ENCODE results near the gene STC2.

The STC2 gene

DNA sequence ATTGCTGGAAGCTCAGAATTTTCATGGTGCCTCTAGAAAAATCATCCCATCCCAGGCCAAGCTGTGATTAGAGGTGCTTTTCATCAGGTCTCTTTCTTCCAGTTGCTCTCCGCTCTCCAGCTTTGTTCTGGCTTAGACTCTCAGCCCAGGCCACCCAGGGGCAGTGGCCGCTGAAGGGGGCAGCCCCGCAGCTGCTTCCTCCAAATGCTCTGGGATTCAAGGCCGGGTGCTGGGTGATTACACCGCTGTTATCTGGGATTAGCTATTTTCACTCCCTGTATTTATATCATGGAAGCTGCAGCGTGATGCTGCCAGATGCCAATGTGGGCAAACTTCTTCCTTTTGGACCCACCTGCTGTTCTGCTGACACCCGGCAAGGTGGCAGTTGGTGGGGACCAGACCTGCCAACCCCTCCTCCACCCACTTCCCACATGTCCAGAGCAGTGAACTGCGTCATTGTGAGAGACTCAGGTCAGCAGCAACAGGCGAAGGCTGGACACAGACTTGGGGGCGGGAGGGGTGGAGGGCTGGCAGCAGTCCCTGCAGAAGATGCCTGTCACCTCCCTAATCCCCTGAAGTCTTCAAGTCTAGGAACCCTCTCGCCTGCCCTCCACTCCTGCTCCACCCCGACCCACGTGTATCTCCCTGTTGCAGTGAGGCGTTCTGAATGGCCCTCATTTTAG lies 59.3 kb downstream of the STC2 start:
- in situ Hi-C loops (cut with MboI; ENCODE audit: low sequenced_read_pairs): no loop called here

DNA sequence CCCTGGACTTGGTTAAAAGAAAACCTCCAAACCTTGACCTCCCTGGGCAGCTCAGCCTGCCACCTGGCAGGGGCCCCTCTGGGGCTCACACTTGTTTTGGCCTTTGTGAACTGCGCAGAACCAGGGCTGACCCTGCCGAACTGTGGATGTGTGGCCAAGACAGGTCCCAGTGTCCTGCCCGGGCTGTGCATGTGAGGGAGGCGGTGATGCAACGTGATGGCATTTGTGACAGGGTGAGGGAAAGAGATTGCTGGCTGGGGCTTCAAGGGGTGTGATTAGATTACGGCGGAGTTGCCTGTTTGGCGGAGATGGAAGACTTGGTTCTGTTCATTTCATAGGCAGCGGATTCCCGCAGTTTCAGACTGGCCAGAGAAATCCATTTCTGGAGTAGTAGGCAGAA lies 62.8 kb downstream of the STC2 start:
- in situ Hi-C loops (cut with MboI; ENCODE audit: low sequenced_read_pairs): no loop called here
